HG02938 (cell line): Measurements from ENCODE around the gene GDF15.
"Not testable (repeated sequence)": the region's sequence is repeated elsewhere in the genome, so short reads cannot be mapped to it uniquely, and the experiment has no call there.

Source experiments
- ATAC-seq: cut with Tn5 transposase; IDR thresholded peaks from one replicate; pipeline ENCODE4 v1.9.1; 2021; ENCODE audit warnings: mild to moderate bottlenecking, moderate library complexity; ENCODE audit not compliant: unreplicated experiment

GDF15 gene

DNA sequence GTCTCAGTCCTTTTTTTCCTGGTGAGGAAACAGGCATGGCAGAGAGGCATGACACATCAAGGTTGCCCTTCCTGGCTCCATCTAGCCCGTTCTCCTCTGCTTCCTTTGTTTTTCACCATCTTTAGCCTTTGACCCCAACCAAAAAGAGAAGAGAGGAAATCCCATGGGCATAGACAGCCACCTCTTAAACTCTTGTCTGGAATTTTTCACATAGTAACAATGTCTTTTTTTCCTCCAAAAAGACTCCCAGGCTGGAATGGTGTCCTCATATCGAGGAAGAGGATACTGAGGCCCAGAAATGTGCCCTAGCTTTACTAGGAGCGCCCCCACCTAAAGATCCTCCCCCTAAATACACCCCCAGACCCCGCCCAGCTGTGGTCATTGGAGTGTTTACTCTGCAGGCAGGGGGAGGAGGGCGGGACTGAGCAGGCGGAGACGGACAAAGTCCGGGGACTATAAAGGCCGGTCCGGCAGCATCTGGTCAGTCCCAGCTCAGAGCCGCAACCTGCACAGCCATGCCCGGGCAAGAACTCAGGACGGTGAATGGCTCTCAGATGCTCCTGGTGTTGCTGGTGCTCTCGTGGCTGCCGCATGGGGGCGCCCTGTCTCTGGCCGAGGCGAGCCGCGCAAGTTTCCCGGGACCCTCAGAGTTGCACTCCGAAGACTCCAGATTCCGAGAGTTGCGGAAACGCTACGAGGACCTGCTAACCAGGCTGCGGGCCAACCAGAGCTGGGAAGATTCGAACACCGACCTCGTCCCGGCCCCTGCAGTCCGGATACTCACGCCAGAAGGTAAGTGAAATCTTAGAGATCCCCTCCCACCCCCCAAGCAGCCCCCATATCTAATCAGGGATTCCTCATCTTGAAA lies at the start of gene GDF15:
Gene GDF15, plus strand, starts transcription at position 484 of the 868 bp plus-strand sequence. Its CDS starts 32 bp downstream, at position 516.
- ATAC-seq = no peak

DNA sequence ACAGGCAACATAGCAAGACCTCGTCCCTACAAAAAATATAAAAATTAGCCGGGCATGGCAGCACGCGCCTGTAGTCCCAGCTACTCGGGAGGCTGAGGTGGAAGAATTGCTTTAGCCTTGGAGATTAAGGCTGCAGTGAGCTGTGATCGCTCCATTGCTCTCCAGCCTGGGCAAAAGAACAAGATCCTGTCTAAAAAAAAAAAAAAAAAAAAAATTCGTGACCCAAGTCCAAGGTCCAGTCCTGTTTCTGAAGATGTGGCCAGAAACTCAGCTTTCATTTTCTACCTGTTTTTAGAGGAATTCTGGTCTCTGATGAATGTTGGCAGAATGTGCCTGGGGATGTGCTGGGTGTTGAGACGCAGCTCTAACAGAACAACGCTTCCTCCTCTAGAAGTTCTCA lies 47.4 kb upstream of the GDF15 start:
- ATAC-seq = no peak

DNA sequence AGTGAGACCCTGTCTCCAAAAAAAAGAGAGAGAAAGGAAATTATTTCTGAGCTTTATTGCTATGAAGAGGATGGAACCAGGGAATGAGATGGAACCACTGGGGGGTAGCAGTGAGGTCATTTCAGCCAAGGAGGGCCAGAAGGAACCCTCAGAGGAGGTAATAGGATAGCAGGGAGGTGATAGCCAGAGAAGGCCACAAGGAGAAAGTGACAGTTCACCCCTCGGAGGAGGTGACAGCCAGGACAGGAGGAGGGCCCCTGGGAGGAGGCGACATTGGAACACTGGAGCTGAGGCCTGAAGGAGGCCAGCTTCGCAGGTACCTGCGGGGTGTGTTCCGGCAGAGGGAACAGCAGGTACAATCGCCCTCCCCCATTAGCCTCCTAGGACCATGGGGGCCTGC lies 46.2 kb upstream of the GDF15 start:
- no peak for ATAC-seq

- no peak for ATAC-seq
These were observed 45.6 kb upstream of the GDF15 start, which contains the start of gene PGPEP1 for GRCh38 chr19:18340190-18340989. PGPEP1 (plus strand) TSS chr19:18340598; CDS start chr19:18340682, 84 bp downstream.

- ATAC-seq = no peak
These were observed 44.7 kb upstream of the GDF15 start for GRCh38 chr19:18340990-18341868.

DNA sequence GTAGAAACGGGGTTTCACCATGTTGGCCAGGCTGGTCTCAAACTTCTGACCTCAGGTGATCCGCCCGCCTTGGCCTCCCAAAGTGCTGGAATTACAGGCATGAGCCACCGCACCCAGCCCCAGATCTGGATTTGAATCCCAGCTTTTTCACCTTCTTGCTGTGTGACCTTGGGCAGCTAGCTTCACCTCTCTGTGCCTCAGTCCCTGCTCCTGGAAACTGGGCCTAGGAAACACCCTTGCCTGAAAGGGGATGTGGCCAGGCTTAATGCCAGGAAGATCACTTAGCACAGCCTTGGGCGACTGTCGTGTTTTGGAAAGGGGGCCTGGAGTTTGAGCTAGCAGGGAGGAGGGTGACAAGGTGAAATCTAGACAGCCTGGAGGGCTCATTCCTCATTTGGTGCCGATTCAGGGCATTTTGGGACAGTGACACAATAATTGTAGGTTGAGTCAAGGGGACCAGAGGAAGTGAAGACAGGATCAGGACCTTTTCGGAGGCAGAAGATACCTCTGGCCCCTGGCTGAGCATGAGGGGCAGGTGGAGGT lies 43.8 kb upstream of the GDF15 start:
- ATAC-seq = no peak

GRCh38 chr19:18344582-18344950 lies 41.4 kb upstream of the GDF15 start:
- no peak for ATAC-seq

GRCh38 chr19:18345296-18345695 lies 40.7 kb upstream of the GDF15 start:
- ATAC-seq = no peak

- ATAC-seq = no peak
These were observed 39.9 kb upstream of the GDF15 start for GRCh38 chr19:18346091-18346490.

GRCh38 chr19:18348171-18348570 lies 37.8 kb upstream of the GDF15 start:
- no peak for ATAC-seq

- not testable (repeated sequence) for ATAC-seq
These were observed 37.1 kb upstream of the GDF15 start for GRCh38 chr19:18348818-18349339.

DNA sequence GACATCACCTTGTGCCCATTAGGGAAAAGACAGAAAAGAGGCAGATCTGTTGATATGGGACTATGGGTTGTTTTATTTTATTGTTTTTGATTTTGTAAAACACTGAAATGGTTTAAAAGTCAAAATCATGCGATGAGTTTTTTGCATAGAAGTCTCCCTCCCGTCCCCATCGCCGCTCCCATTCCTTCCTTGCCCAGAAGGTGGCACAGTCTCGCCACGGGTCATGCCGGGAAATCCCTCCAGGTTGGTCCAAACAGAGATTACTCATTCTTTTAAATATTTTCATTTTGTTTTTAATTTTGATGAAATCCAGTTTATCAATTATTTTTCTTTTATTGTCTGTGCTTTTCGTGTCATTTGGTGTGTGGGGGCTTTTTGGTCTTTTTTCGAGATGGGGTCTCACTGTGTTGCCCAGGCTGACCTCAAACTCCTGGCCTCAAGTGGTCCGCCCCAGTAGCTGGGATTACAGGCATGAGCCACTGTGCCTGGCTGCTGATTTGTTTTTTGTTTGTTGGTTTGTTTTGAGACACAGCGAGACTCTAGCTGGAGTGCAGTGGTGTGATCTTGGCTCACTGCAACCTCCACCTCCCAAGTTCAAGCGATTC lies 36.3 kb upstream of the GDF15 start:
- no peak for ATAC-seq

DNA sequence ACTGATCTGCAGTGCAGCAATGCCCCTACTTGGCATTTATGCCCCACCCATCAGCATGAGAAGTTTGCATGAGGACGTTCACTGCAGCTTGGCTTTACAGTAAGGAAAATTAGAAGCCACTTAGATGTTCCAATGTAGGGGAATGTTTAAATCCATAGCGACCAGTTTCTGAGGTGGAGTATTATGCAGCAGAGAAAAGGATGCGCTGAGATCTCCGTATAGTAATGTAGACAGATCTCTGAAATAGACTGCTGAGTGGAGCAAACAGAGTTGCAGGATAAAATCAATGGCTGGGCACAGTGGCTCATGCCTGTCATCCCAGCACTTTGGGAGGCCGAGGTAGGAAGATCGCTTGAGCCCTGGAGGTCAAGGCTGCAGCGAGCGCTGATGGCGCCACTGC lies 35.5 kb upstream of the GDF15 start:
- no peak for ATAC-seq

DNA sequence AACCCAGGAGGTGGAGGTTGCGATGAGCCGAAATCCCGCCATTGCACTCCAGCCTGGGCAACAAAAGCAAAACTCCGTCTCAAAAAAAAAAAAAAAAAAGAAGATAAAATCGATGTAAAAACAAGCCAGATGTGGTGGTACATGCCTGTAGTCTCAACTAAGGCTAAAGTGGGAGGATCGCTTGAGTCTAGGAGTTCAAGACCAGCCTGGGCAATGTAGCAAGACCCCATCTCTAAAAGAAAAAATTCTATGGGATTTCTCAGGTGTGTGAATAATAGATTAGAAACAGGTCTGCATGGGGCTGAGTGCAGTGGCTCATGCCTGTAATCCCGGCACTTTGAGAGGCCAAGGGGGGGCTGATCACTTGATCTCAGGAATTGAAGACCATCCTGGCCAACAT lies 34.4 kb upstream of the GDF15 start:
- ATAC-seq = no peak

DNA sequence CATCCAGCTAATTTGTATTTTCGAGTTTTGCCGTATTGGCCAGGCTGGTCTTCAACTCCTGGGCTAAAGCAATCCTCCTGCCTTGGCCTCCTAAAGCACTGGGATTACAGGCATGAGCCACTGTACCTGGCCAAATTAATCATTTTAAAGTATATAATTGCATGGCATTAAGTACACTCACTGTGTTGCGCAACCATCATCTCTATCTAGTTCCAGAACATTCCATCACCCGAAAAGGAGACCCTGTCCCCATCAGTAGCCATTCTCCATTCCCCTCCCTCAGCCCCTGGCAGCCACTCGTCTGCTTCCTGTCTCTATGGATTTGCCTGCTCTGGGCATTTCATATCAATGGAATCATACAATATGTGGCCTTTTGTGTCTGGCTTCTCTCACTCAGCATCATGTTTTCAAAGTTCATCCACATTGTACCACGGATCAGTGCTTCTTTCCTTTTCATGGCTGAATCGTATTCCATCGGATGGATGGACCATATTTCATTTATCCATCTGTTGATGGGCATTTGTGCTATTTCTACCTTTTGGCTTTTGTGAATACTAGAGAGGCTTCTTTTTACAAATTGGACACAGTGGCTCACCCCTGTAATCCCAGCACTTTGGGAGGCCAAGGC lies 32.5 kb upstream of the GDF15 start:
- ATAC-seq = no peak

DNA sequence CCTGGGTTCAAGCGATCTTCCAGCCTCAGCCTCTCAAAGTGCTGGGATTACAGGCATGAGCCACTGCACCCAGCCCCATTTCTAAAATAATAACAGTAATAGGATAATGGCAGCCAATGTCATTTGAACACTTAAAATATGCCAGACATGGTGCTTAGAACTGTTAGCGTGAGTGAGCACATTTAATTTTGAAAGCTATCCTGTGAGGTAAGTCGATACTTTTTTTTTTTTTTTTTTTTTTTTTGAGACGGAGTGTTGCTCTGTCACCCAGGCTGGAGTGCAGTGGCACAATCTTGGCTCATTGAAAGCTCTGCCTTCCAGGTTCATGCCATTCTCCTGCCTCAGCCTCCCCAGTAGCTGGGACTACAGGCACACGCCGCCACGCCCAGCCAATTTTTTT lies 31.2 kb upstream of the GDF15 start:
- not testable (repeated sequence) for ATAC-seq

DNA sequence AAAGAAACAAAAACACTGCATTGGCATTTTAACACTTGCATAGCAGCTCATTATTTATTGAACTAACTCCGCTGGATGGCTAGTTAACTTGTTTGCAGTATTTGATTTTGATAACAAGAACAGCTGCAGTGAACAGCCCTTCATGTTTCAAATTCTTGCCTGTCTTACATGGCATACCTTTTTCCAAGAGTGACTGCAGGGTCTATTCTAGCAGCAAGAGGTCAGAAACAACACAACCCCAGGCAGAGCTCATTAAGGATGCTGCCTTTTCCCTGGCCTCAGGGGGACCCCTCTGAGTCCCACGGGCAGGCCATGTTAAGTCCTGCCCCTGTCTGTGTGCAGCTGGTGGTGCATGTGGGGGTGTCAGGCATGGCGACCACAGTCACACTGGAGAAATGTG lies 28.9 kb upstream of the GDF15 start:
- ATAC-seq = no peak

DNA sequence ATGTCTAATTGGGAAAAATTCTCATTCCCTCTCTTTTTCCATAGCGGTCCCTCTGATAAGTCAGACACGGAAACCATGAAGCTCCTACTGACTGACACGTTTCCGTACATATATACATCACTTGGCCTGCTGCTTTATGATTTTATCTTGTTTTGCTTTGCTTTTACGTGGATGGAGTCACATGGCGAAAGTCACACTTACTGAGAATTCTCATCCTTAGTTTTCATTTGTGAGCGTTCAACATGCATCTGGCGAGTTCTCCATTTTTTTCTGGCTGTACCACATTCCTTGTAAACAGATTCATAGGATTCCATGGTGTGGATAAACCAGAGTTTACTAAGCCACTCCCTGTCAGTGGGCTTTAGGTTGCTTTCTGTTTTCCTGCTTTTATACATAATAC lies 24.3 kb upstream of the GDF15 start:
- no peak for ATAC-seq

- no peak for ATAC-seq
These were observed 22.9 kb upstream of the GDF15 start for GRCh38 chr19:18362934-18363542.
